ENCODE data around the gene STK11. TPM values are rescaled to one million over a fixed set of nuclear protein-coding genes. Genes with fewer than 3 reads are reported as not detected.

The STK11 gene
- total RNA-seq, 3 donors from 2014 or later (not counting 1 experiment from before 2014, with no cell fraction given), result 51.5 to 61.1 (median 54.0) TPM

DNA sequence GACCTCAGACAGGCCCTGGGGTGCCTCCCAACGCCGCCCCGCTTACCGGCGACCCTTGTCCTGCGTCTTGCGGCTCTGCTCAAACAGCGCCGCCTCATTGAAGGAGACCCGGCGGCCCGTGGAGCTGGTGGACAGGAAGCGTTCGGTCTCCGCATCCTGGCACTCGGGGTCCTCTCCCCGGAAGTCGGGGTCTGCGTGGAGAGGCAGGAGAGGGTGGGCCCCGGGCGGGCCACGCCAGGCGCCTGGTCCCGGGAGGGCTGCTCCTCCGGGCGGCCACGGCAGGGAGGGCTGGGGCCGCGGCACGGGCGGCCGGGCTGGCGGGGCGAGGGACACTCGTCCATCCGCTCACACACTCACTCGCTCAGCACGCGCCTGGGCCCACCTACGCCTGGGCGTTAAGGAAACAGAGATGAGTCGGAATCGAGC, 29.4 kb downstream of the STK11 start:
- Mint-ChIP-seq H3K4me3 (no peak overlapping the region), H3K27me3 (ENCODE audit: low read depth in 2 of 2) (peaks cover 10 to 11% of the 10 kb centered on the region in 2 donors), H3K9me3 (no peaks in the 10 kb centered on the region), H3K27ac (no peak overlapping the region), H3K36me3 (no peaks in the 10 kb centered on the region), H3K4me1 (peaks cover 10 to 15% of the 10 kb centered on the region in 2 donors)
- Histone ChIP-seq H3K27me3 (ENCODE audit: control insufficient read depth, insufficient read depth, low read length) (peaks cover 15% of the 10 kb centered on the region), H3K4me3 (ENCODE audit: low read length) (no peak overlapping the region), H3K9me3 (ENCODE audit: control insufficient read depth, insufficient read depth, low read length) (no peaks in the 10 kb centered on the region), H3K4me1 (ENCODE audit: control insufficient read depth, insufficient read depth, low read length) (peaks cover 19% of the 10 kb centered on the region), H3K36me3 (ENCODE audit: control insufficient read depth, insufficient read depth, low read length) (no peaks in the 10 kb centered on the region), H3K27ac (ENCODE audit: low read length) (no peak overlapping the region)
- DNase-seq (no peak), ATAC-seq (no peak)
- intact Hi-C loops (cut with micrococcal nuclease), result no loop called here
- 95% methylated on average over 43 of the region's 43 CpGs for WGBS (ENCODE audit: insufficient coverage)
- TF ChIP-seq CTCF (IDR thresholded peaks at IDR 0.05), result no peak

DNA sequence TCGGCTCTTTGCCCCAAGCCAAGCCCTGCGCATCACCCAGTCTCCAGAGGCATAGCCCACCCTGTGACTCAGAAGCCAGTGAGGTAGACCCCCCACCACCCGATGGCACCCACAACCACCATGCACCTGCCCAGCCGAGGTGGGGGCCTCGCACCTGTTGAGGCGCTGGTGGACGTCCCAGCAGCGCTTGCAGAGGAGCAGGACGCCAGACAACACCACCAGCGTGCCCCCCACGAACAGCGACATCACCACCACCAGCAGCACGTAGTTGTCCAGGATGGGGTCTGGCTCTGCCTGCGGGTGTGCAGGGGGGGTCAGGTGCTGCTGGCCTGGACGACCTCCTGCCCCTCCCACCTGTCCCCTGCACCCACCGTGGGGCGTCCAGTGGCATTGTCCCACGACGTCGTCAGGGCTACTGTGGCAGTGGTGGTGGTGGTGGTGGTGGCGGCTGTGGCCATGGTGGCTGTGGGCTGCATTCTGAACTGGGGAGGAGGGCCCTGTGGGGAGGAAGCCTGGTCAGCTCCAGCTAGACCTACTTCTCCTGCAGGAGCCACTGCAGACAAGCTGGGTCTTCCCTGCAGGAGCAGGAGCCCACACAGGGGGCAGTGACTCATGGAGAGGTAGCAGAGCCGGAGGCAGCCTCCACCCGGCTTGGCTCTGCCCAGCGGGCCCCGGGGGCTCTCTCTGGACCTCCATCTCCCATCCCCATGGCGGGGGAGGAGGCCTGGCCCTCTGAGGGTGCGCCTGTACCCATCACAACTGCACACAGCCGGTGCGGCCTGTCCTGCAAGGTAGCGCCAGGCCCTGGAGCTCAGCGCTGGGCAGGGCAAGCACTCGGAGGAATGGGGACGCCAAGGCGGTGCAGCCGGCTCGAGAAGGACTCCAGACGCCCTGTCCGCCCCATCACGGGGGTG, 30.3 kb downstream of the STK11 start:
- intact Hi-C loops (cut with micrococcal nuclease), result no loop called here

DNA sequence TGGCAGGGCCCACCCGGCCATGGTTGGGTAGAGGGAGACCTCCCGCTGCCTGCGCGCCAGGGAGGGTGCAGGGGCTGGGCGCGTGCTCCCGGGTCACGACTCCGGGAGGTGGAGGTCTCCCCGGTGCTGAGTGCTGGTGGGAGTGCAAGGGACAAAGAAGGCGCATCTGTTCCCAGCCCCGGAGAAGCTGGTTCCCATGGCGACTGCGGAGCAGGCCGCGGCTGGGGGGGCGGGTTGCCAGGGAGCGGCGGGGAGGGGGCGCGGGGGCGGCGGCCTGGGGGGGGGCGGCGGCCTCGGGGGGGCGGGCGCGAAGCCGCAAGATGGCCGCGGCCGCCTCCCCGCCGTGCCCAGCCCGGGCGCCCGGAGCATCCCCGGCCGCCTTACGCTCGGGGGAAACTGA, 31.0 kb downstream of the STK11 start:
- Mint-ChIP-seq H3K36me3 (no peaks in the 10 kb centered on the region), H3K4me1 (peaks cover 14 to 20% of the 10 kb centered on the region in 2 donors), H3K4me3 (no peak overlapping the region), H3K9me3 (no peaks in the 10 kb centered on the region), H3K27ac (no peak overlapping the region), H3K27me3 (ENCODE audit: low read depth in 2 of 2) (peaks cover 10 to 14% of the 10 kb centered on the region in 2 donors)
- DNase-seq (no peak), ATAC-seq (no peak)
- TF ChIP-seq CTCF (IDR thresholded peaks at IDR 0.05), result no peak
- H3K36me3 ChIP-seq (ENCODE audit: control insufficient read depth, insufficient read depth, low read length), result no peaks in the 10 kb centered on the region
- WGBS (ENCODE audit: insufficient coverage), result 23% methylated on average over 34 of the region's 42 CpGs
- intact Hi-C loops (cut with micrococcal nuclease), result no loop called here
- no peak overlapping the region for H3K4me3 ChIP-seq (ENCODE audit: low read length)
- no peak overlapping the region for H3K27ac ChIP-seq (ENCODE audit: low read length)
- H3K27me3 ChIP-seq (ENCODE audit: control insufficient read depth, insufficient read depth, low read length), result peaks cover 18% of the 10 kb centered on the region
- H3K9me3 ChIP-seq (ENCODE audit: control insufficient read depth, insufficient read depth, low read length), result no peaks in the 10 kb centered on the region
- H3K4me1 ChIP-seq (ENCODE audit: control insufficient read depth, insufficient read depth, low read length), result peaks cover 33% of the 10 kb centered on the region

More for the DNA sequence above, 30.3 kb downstream of the STK11 start:
- no peaks in the 10 kb centered on the region for H3K36me3 Mint-ChIP-seq
- H3K4me1 Mint-ChIP-seq, result peaks cover 10 to 15% of the 10 kb centered on the region in 2 donors
- H3K4me3 ChIP-seq (ENCODE audit: low read length), result no peak overlapping the region
- WGBS (ENCODE audit: insufficient coverage), result 87% methylated on average over 36 of the region's 39 CpGs
- H3K36me3 ChIP-seq (ENCODE audit: control insufficient read depth, insufficient read depth, low read length), result no peaks in the 10 kb centered on the region
- no peak overlapping the region for H3K27ac ChIP-seq (ENCODE audit: low read length)
- H3K27me3 ChIP-seq (ENCODE audit: control insufficient read depth, insufficient read depth, low read length), result peaks cover 15% of the 10 kb centered on the region
- peaks cover 27% of the 10 kb centered on the region for H3K4me1 ChIP-seq (ENCODE audit: control insufficient read depth, insufficient read depth, low read length)
- H3K9me3 Mint-ChIP-seq, result no peaks in the 10 kb centered on the region
- peaks cover 10 to 11% of the 10 kb centered on the region in 2 donors for H3K27me3 Mint-ChIP-seq (ENCODE audit: low read depth in 2 of 2)
- no peak overlapping the region for H3K4me3 Mint-ChIP-seq
- ATAC-seq (no peak), DNase-seq (no peak)
- H3K27ac Mint-ChIP-seq, result no peak overlapping the region
- no peaks in the 10 kb centered on the region for H3K9me3 ChIP-seq (ENCODE audit: control insufficient read depth, insufficient read depth, low read length)
- TF ChIP-seq CTCF (IDR thresholded peaks at IDR 0.05), result no peak
